ENCODE data around the gene HSPB1. TPM values are rescaled to one million over a fixed set of nuclear protein-coding genes. Genes with fewer than 3 reads are reported as not detected.

HSPB1 gene
- total RNA-seq, 4 donors from 2014 or later, result 28.8 to 1,391 (median 758) TPM

DNA sequence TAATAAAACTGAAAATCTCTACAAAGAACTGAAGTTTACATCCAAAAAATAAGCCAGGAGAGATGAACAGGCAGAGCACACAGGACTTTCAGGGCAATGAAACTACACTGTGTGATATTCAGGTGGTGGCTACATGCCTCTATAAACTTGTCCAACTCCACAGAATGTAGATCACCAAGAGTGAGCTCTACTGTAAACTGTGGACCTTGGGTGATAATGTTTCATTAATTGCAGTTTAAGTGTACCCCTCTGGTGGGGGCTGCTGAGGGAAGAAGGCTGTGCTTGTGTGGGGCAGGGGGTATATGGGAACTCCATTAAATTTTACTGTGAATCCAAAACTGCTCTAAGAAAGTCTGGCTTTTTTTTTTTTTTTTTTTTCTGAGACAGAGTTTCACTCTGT, 33.6 kb downstream of the HSPB1 start:
- no peaks in the 10 kb centered on the region for H3K9me3 ChIP-seq
- TF ChIP-seq, protein P1, sequence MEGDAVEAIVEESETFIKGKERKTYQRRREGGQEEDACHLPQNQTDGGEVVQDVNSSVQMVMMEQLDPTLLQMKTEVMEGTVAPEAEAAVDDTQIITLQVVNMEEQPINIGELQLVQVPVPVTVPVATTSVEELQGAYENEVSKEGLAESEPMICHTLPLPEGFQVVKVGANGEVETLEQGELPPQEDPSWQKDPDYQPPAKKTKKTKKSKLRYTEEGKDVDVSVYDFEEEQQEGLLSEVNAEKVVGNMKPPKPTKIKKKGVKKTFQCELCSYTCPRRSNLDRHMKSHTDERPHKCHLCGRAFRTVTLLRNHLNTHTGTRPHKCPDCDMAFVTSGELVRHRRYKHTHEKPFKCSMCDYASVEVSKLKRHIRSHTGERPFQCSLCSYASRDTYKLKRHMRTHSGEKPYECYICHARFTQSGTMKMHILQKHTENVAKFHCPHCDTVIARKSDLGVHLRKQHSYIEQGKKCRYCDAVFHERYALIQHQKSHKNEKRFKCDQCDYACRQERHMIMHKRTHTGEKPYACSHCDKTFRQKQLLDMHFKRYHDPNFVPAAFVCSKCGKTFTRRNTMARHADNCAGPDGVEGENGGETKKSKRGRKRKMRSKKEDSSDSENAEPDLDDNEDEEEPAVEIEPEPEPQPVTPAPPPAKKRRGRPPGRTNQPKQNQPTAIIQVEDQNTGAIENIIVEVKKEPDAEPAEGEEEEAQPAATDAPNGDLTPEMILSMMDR (IDR thresholded peaks at IDR 0.05), result no peak
- no peak for TF ChIP-seq POLR2A (IDR thresholded peaks at IDR 0.05)
- no peaks in the 10 kb centered on the region for H3K27me3 ChIP-seq
- no peaks in the 10 kb centered on the region for H3K36me3 ChIP-seq
- intact Hi-C loops (cut with DNase I; ENCODE audit: low total_unique reads), result no loop called here
- H3K27ac ChIP-seq, result no peak overlapping the region
- DNase-seq, result no peak
- peaks cover 0 to 7% of the 10 kb centered on the region in 2 donors for H3K4me1 ChIP-seq
- H3K4me3 ChIP-seq, result no peak overlapping the region

DNA sequence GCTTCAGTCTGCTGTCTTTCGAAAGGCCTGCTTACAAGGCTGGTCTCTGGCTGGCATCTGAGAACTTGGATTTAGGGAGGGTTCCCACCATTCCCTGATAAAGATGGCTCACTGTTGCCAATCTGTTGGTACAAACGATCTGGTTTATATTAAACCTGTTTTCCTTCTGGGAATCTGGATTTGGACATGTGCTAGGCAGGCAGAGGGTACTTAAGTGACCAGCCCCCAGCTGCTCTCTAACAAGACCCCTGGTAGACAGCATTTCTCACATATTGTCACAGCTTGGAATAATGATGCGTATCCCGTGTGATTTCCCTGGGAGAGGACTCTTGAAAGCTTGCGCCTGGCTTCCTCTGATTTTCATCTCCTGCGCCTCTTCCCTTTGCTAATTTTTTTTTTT, 34.7 kb downstream of the HSPB1 start:
- H3K36me3 ChIP-seq, result no peaks in the 10 kb centered on the region
- no peaks in the 10 kb centered on the region for H3K9me3 ChIP-seq
- DNase-seq, result no peak
- TF ChIP-seq POLR2A (IDR thresholded peaks at IDR 0.05), result no peak
- TF ChIP-seq, protein P1 (IDR thresholded peaks at IDR 0.05), result no peak
- H3K4me1 ChIP-seq, result peaks cover 0 to 7% of the 10 kb centered on the region in 2 donors
- intact Hi-C loops (cut with DNase I; ENCODE audit: low total_unique reads), result no loop called here
- no peak overlapping the region for H3K27ac ChIP-seq
- no peak overlapping the region for H3K4me3 ChIP-seq
- H3K27me3 ChIP-seq, result no peaks in the 10 kb centered on the region

DNA sequence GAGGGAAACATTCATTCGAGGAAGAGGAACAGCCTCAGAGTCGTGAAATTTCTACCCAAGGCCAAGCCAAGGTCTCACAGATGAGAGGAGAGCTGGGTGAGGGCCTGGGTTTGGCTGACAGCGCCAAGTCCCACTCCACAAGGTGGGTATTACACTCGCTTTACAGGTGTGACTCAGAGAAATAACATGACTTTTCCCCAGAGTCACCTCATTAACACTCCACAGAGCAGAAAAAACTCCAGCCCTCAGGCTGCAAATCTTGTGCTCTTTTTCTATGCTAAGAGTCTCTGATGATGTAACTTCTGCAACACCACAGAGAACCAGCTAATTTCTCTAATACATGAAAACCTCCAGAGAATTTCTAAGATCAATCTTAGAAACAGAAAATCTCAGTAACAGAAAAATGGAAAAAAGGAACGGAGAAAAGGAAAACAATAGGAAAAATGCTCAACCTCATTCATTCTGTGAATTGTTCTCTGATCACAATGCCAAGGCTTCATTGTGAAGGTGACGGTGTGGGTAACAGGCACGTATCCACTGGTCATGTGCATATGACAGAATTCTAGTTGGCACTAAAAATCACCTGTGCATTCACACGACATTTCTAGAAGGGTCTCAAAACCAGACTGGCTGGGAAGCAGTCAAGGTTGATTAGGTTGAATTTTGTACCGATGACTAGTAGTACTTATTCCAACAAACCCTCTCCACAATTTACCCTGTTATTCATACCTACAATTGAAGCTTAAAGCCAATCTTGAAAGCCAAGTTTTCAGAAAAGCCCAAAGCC, 36.0 kb downstream of the HSPB1 start:
- Histone ChIP-seq H3K4me3 (no peak overlapping the region), H3K27me3 (no peaks in the 10 kb centered on the region), H3K27ac (peak overlapping the region in 1 of 2 donors; percentile 3), H3K36me3 (no peaks in the 10 kb centered on the region), H3K9me3 (no peaks in the 10 kb centered on the region), H3K4me1 (peaks cover 0 to 7% of the 10 kb centered on the region in 2 donors)
- no peak for TF ChIP-seq POLR2A (IDR thresholded peaks at IDR 0.05)
- TF ChIP-seq, protein P1 (IDR thresholded peaks at IDR 0.05), result no peak
- DNase-seq, result no peak
- intact Hi-C loops (cut with DNase I; ENCODE audit: low total_unique reads), result no loop called here

DNA sequence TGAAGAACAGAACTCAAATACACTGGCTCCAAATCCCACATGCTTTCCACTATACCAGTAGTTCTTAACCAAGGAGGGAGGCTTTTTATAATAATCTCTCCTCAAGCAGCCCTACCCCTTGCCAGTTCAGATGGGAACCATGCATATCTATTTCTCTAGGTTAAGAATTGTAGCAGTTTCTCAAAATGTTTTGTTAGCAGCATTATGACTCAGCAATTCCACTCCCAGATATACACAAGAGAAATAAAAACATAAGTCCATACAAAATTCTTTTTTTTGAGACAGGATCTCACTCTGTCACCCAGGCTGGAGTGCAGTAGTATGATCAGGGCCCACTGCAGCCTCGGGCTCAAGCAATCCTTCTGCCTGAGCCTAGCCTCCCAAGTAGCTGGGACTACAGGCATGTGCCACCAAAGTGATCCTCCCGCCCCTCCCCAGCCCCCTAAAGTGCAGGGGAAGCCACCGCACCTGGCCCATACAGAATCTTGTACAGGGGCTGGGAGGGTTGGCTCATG, 38.2 kb downstream of the HSPB1 start:
- no peaks in the 10 kb centered on the region for H3K9me3 ChIP-seq
- TF ChIP-seq, protein P1 (IDR thresholded peaks at IDR 0.05), result no peak
- no peak for TF ChIP-seq POLR2A (IDR thresholded peaks at IDR 0.05)
- no peak overlapping the region for H3K4me3 ChIP-seq
- peak overlapping the region; percentile 42 to 56 for H3K27ac ChIP-seq
- no peaks in the 10 kb centered on the region for H3K36me3 ChIP-seq
- H3K27me3 ChIP-seq, result no peaks in the 10 kb centered on the region
- intact Hi-C loops (cut with DNase I; ENCODE audit: low total_unique reads), result no loop called here
- no peaks in the 10 kb centered on the region for H3K4me1 ChIP-seq
- DNase-seq, result no peak

DNA sequence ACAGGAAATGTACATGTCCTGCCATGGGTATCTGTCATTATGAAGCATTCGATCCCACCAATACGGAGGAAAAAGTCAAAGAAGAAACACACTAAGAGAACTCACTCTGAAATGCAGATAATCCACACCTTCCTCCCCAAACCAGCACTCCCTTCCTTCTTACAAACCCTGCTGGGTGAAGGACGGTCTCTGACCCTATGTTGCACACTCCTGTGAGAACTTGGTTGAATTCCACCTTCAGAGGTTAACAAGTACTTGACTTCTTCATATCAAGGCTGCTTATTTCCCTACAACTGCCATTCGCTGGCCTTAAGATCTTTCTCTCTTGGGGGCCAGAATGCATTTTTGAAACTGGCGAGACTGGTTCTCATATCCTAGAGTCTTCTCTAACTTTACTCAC, 39.7 kb downstream of the HSPB1 start:
- Histone ChIP-seq H3K27me3 (no peaks in the 10 kb centered on the region), H3K4me3 (no peak overlapping the region), H3K36me3 (no peaks in the 10 kb centered on the region), H3K4me1 (no peaks in the 10 kb centered on the region), H3K27ac (no peak overlapping the region), H3K9me3 (no peaks in the 10 kb centered on the region)
- TF ChIP-seq, protein P1 (IDR thresholded peaks at IDR 0.05), result no peak
- no peak for TF ChIP-seq POLR2A (IDR thresholded peaks at IDR 0.05)
- intact Hi-C loops (cut with DNase I; ENCODE audit: low total_unique reads), result no loop called here
- DNase-seq, result no peak

Data from uterus (tissue), 4 donors.